H9 (cell line): Measurements from ENCODE around the gene NRG3. TPM values are rescaled to one million over a fixed set of nuclear protein-coding genes. Genes with fewer than 3 reads are reported as not detected.

Experiments used
- DNase-seq: peaks from one replicate; pipeline ENCODE4 v3.0.0-alpha.2; 2017
- H2AFZ ChIP-seq: one replicate; pipeline ENCODE4 v1.6.1; 2013; ENCODE audit warnings: mild to moderate bottlenecking, low read length, control low read depth, moderate library complexity
- H2AK5ac ChIP-seq: 2 replicates; pipeline ENCODE4 v1.6.1; 2013; ENCODE audit warnings: low read length, control low read depth, mixed read lengths; ENCODE audit not compliant: insufficient read length
- H2BK120ac ChIP-seq: one replicate; pipeline ENCODE4 v1.6.1; 2013; ENCODE audit warnings: low read depth, mild to moderate bottlenecking, low read length, control low read depth, inconsistent platforms; ENCODE audit not compliant: poor library complexity, severe bottlenecking
- H2BK12ac ChIP-seq: 2 replicates; pipeline ENCODE4 v1.6.1; 2013; ENCODE audit warnings: low read length, control low read depth, mixed read lengths, low read depth; ENCODE audit not compliant: insufficient read length
- H2BK15ac ChIP-seq: 2 replicates; pipeline ENCODE4 v1.6.1; 2013; ENCODE audit warnings: low read depth, low read length, control low read depth
- H2BK20ac ChIP-seq: one replicate; pipeline ENCODE4 v1.6.1; 2013; ENCODE audit warnings: low read depth, mild to moderate bottlenecking, low read length, control low read depth, inconsistent platforms; ENCODE audit not compliant: poor library complexity, severe bottlenecking
- H2BK5ac ChIP-seq: 2 replicates; pipeline ENCODE4 v1.6.1; 2013; ENCODE audit warnings: low read length, control low read depth, mixed read lengths; ENCODE audit not compliant: insufficient read length
- H3K14ac ChIP-seq: 2 replicates; pipeline ENCODE4 v1.6.1; 2013; ENCODE audit warnings: low read length, control low read depth; ENCODE audit not compliant: insufficient read depth
- H3K18ac ChIP-seq: 2 replicates; pipeline ENCODE4 v1.6.1; 2013; ENCODE audit warnings: low read depth, mild to moderate bottlenecking, mixed read lengths, low read length, control low read depth; ENCODE audit not compliant: insufficient read length
- H3K23ac ChIP-seq: 2 replicates; pipeline ENCODE4 v1.6.1; 2013; ENCODE audit warnings: low read length, control low read depth, mixed read lengths, low read depth; ENCODE audit not compliant: insufficient read length
- H3K23me2 ChIP-seq: 2 replicates; pipeline ENCODE4 v1.6.1; 2013; ENCODE audit warnings: low read depth, mild to moderate bottlenecking, mixed read lengths, low read length, control low read depth; ENCODE audit not compliant: insufficient read length, poor library complexity, severe bottlenecking
- H3K27ac ChIP-seq: 2 replicates; pipeline ENCODE4 v1.5.1; 2013; ENCODE audit warnings: low read length, control low read depth, mixed read lengths, low read depth; ENCODE audit not compliant: insufficient read length
- H3K27me3 ChIP-seq: 2 replicates; pipeline ENCODE4 v1.6.1; 2013; ENCODE audit warnings: low read length, control low read depth, inconsistent platforms; ENCODE audit not compliant: insufficient read depth
- H3K4ac ChIP-seq: 2 replicates; pipeline ENCODE4 v1.6.1; 2013; ENCODE audit warnings: low read depth, mild to moderate bottlenecking, control low read depth, inconsistent platforms, low read length, moderate library complexity
- H3K4me1 ChIP-seq: 2 replicates; pipeline ENCODE4 v1.6.1; 2013; ENCODE audit warnings: low read length, control low read depth, inconsistent platforms; ENCODE audit not compliant: insufficient read depth
- H3K4me2 ChIP-seq: 2 replicates; pipeline ENCODE4 v1.6.1; 2013; ENCODE audit warnings: low read length, control low read depth, mixed read lengths; ENCODE audit not compliant: insufficient read length, insufficient read depth
- H3K56ac ChIP-seq: 2 replicates; pipeline ENCODE4 v1.6.1; 2013; ENCODE audit warnings: low read depth, mild to moderate bottlenecking, mixed read lengths, low read length, control low read depth; ENCODE audit not compliant: insufficient read length
- H3K79me1 ChIP-seq: 2 replicates; pipeline ENCODE4 v1.6.1; 2013; ENCODE audit warnings: low read depth, mild to moderate bottlenecking, moderate library complexity, low read length, control low read depth, inconsistent platforms; ENCODE audit not compliant: insufficient read depth, poor library complexity, severe bottlenecking
- H3K79me2 ChIP-seq: 2 replicates; pipeline ENCODE4 v1.6.1; 2013; ENCODE audit warnings: low read length, control low read depth, inconsistent platforms; ENCODE audit not compliant: insufficient read depth
- H3K9ac ChIP-seq: 2 replicates; pipeline ENCODE4 v1.6.1; 2013; ENCODE audit warnings: low read length, control low read depth, mixed read lengths; ENCODE audit not compliant: insufficient read length; ENCODE audit errors: extremely low read depth
- H3K9me3 ChIP-seq: one replicate; pipeline ENCODE4 v1.6.1; 2013; ENCODE audit warnings: low read depth, low read length, inconsistent platforms; ENCODE audit not compliant: control insufficient read depth
- H3T11ph ChIP-seq: one replicate; pipeline ENCODE4 v1.6.1; 2013; ENCODE audit warnings: mild to moderate bottlenecking, low read length, control low read depth, inconsistent platforms
- H4K20me1 ChIP-seq: one replicate; pipeline ENCODE4 v1.6.1; 2013; ENCODE audit not compliant: control insufficient read depth, insufficient read length, insufficient read depth
- H4K5ac ChIP-seq: 2 replicates; pipeline ENCODE4 v1.6.1; 2013; ENCODE audit warnings: low read depth, mild to moderate bottlenecking, mixed read lengths, low read length, control low read depth; ENCODE audit not compliant: insufficient read length
- H4K8ac ChIP-seq: replicated peaks from 2 replicates; pipeline ENCODE4 v1.6.1; 2013; ENCODE audit warnings: low read length, control low read depth, mixed read lengths, low read depth; ENCODE audit not compliant: insufficient read length
- H4K91ac ChIP-seq: 2 replicates; pipeline ENCODE4 v1.6.1; 2013; ENCODE audit warnings: low read depth, mild to moderate bottlenecking, moderate library complexity, mixed read lengths, low read length, control low read depth; ENCODE audit not compliant: insufficient read length
- H3K27ac Mint-ChIP-seq, 3 experiments: 2 replicates in 2 of 3; 3 replicates in 1 of 3; pipeline ENCODE4 v1.8.0; 2020 to 2021; ENCODE audit warnings: mixed read lengths in 3 of 3, mild to moderate bottlenecking in 1 of 3, moderate library complexity in 1 of 3
- H3K27me3 Mint-ChIP-seq: 2 replicates; pipeline ENCODE4 v1.8.0; 2021; ENCODE audit warnings: low read depth, mild to moderate bottlenecking, moderate library complexity, mixed read lengths
- H3K36me3 Mint-ChIP-seq, 3 experiments: 2 replicates in 2 of 3; 3 replicates in 1 of 3; pipeline ENCODE4 v1.8.0; 2020 to 2021; ENCODE audit warnings: low read depth in 3 of 3, mixed read lengths in 3 of 3; ENCODE audit not compliant: insufficient read depth in 1 of 3
- H3K4me1 Mint-ChIP-seq, 2 experiments: 2 replicates each; pipeline ENCODE4 v1.8.0; 2020; ENCODE audit warnings: mixed read lengths in 2 of 2
- H3K4me3 Mint-ChIP-seq, 2 experiments: 2 replicates in 1 of 2; 3 replicates in 1 of 2; pipeline ENCODE4 v1.8.0; 2020 to 2021; ENCODE audit warnings: mild to moderate bottlenecking in 2 of 2, mixed read lengths in 2 of 2, moderate library complexity in 1 of 2
- H3K9me3 Mint-ChIP-seq, 2 experiments: 2 replicates in 1 of 2; 3 replicates in 1 of 2; pipeline ENCODE4 v1.8.0; 2020; ENCODE audit warnings: mild to moderate bottlenecking in 2 of 2, mixed read lengths in 2 of 2, moderate library complexity in 1 of 2
- WGBS: extraction: QIAGEN DNeasy Blood & Tissue Kit; methylation state at CpG from one replicate; pipeline ENCODE4 v1.1.7; 2013; ENCODE audit warnings: missing lambda C conversion rate, low lambda C conversion rate, mixed read lengths; ENCODE audit not compliant: insufficient read length; ENCODE audit errors: extremely low coverage; 5-methylcytosine and 5-hydroxymethylcytosine counted together
- total RNA-seq: library from RNA; stranded (reverse); gene quantifications from 2 replicates; pipeline ENCODE4 v1.2.1, GENCODE V29; 2021
- TF ChIP-seq, protein P1 (sequence below): fragments of 200-600 bp; sonication (generic); conservative IDR thresholded peaks from 3 replicates; pipeline ENCODE4 v1.8.0; 2021; ENCODE audit warnings: antibody characterized with exemption, mild to moderate bottlenecking

Gene NRG3
- total RNA-seq, 1 experiment from 2014 or later = 1.6 TPM

DNA sequence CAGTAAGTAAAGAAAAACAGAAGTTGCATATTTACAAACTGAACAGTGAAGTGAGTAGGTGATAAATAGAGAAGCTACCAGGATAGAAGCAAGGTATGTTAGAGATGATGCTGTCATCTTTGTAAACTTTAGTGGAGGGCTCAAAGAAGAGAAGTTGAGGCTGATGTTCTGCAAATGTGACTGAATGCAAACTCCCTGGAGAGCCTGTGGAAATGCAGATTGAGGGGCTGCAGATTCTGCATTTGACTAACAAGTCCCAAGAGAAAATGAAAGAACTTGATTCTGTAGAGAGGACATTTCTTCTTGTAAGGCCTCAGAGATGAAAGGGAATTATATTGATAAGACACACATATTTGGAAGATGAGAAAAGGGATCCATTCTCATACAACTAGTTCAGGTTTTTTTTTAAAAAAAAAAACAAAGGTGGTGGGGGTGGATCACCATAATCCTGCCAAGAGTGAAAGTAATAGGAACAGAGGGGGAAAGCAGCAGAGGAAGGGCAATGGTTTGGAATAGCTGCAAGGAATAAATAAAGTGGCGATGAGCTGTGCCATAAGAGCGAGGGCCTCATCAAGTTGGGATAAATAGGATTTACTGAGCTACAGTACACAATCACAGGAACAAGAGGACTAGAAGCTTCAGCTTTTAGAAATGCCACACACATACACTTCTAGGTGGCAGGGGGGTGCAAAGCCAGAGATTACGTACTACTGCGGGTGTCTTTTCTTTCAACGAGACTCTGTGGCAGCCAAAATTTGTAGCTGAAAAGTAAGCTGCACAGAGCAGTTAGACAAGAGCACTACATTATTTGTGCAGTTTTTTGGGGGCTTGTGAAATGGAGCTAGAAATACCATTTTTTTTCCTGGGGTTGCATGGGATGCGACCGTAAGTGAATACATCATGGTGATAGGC is 778.5 kb downstream of the NRG3 start:
- no peak overlapping the region for H2AFZ ChIP-seq
- no peak overlapping the region for H2BK12ac ChIP-seq
- H3K79me1 ChIP-seq = no peaks in the 10 kb centered on the region
- H3K56ac ChIP-seq = no peak overlapping the region
- H4K20me1 ChIP-seq = no peaks in the 10 kb centered on the region
- no peak overlapping the region for H3K4me2 ChIP-seq
- peaks cover 4% of the 10 kb centered on the region; the same call in 1 of the 2 replicates for H3K4me1 ChIP-seq
- Mint-ChIP-seq H3K4me3 (no peak overlapping the region), H3K27me3 (peaks cover 4% of the 10 kb centered on the region), H3K27ac (peak overlapping the region in 2 of 3 experiments; percentile 27 to 65; a peak in 4 of 7 replicates), H3K36me3 (no peaks in the 10 kb centered on the region), H3K9me3 (no peaks in the 10 kb centered on the region), H3K4me1 (peaks cover 29 to 32% of the 10 kb centered on the region in 2 experiments)
- no peak overlapping the region for H4K8ac ChIP-seq
- H3K27me3 ChIP-seq = no peaks in the 10 kb centered on the region
- no peak overlapping the region for H3K4ac ChIP-seq
- H2BK120ac ChIP-seq = no peak overlapping the region
- no peak overlapping the region for H3T11ph ChIP-seq
- no peaks in the 10 kb centered on the region for H3K23me2 ChIP-seq
- H2BK15ac ChIP-seq = no peak overlapping the region
- no peak overlapping the region for H3K14ac ChIP-seq
- no peak overlapping the region for H3K23ac ChIP-seq
- no peak overlapping the region for H3K9ac ChIP-seq
- no peak overlapping the region for H4K5ac ChIP-seq
- no peak overlapping the region for H2BK5ac ChIP-seq
- WGBS = no CpG with 5 or more reads among the region's 7 CpGs
- no peak overlapping the region for H2BK20ac ChIP-seq
- no peaks in the 10 kb centered on the region for H3K79me2 ChIP-seq
- TF ChIP-seq, protein P1, sequence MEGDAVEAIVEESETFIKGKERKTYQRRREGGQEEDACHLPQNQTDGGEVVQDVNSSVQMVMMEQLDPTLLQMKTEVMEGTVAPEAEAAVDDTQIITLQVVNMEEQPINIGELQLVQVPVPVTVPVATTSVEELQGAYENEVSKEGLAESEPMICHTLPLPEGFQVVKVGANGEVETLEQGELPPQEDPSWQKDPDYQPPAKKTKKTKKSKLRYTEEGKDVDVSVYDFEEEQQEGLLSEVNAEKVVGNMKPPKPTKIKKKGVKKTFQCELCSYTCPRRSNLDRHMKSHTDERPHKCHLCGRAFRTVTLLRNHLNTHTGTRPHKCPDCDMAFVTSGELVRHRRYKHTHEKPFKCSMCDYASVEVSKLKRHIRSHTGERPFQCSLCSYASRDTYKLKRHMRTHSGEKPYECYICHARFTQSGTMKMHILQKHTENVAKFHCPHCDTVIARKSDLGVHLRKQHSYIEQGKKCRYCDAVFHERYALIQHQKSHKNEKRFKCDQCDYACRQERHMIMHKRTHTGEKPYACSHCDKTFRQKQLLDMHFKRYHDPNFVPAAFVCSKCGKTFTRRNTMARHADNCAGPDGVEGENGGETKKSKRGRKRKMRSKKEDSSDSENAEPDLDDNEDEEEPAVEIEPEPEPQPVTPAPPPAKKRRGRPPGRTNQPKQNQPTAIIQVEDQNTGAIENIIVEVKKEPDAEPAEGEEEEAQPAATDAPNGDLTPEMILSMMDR = no peak
- H4K91ac ChIP-seq = no peak overlapping the region
- DNase-seq = no peak
- H3K9me3 ChIP-seq = no peaks in the 10 kb centered on the region
- H2AK5ac ChIP-seq = no peak overlapping the region
- H3K18ac ChIP-seq = no peak overlapping the region
- H3K27ac ChIP-seq = no peak overlapping the region
